Trophoblast cell (in vitro differentiated cells and primary cell): Measurements from ENCODE around the gene IFITM5.
"Not testable (repeated sequence)": the region's sequence is repeated elsewhere in the genome, so short reads cannot be mapped to it uniquely, and the experiment has no call there.

ENCODE experiments used
- DNase-seq, 2 donors: peaks; one replicate each; pipeline ENCODE4 v3.0.0-alpha.2; 2016
- H2AFZ ChIP-seq: 2 replicates; pipeline ENCODE4 v1.6.1; 2013; ENCODE audit warnings: low read length, moderate library complexity, mild to moderate bottlenecking; ENCODE audit not compliant: insufficient read depth, poor library complexity
- H2AK5ac ChIP-seq: 2 replicates; pipeline ENCODE4 v1.6.1; 2013; ENCODE audit warnings: mild to moderate bottlenecking, low read length
- H2BK120ac ChIP-seq: 2 replicates; pipeline ENCODE4 v1.6.1; 2013; ENCODE audit warnings: low read length, mild to moderate bottlenecking, moderate library complexity; ENCODE audit not compliant: insufficient read depth, poor library complexity
- H2BK12ac ChIP-seq: 2 replicates; pipeline ENCODE4 v1.6.1; 2013; ENCODE audit warnings: mild to moderate bottlenecking, low read length, moderate library complexity
- H2BK5ac ChIP-seq: 2 replicates; pipeline ENCODE4 v1.6.1; 2013; ENCODE audit warnings: low read length, low read depth, moderate library complexity, mild to moderate bottlenecking; ENCODE audit not compliant: poor library complexity
- H3K14ac ChIP-seq: 2 replicates; pipeline ENCODE4 v1.6.1; 2013; ENCODE audit warnings: mild to moderate bottlenecking, low read length
- H3K18ac ChIP-seq: 2 replicates; pipeline ENCODE4 v1.6.1; 2013; ENCODE audit warnings: mild to moderate bottlenecking, low read length
- H3K23ac ChIP-seq: 2 replicates; pipeline ENCODE4 v1.6.1; 2013; ENCODE audit warnings: low read length
- H3K27ac ChIP-seq: 2 replicates; pipeline ENCODE4 v1.5.1; 2013; ENCODE audit warnings: low read depth, mild to moderate bottlenecking, inconsistent platforms, low read length, moderate library complexity
- H3K27me3 ChIP-seq: 2 replicates; pipeline ENCODE4 v1.6.1; 2013; ENCODE audit warnings: inconsistent platforms, mild to moderate bottlenecking, low read length, moderate library complexity; ENCODE audit not compliant: insufficient read depth
- H3K36me3 ChIP-seq, 2 experiments: 1 replicate in 1 of 2; 2 replicates in 1 of 2; pipeline ENCODE4 v1.6.1; 2013; ENCODE audit warnings: low read length in 2 of 2, mild to moderate bottlenecking in 2 of 2, moderate library complexity in 1 of 2; ENCODE audit not compliant: insufficient read depth in 2 of 2, control insufficient read depth in 1 of 2
- H3K4ac ChIP-seq: 2 replicates; pipeline ENCODE4 v1.6.1; 2013; ENCODE audit warnings: low read depth, mild to moderate bottlenecking, low read length, moderate library complexity
- H3K4me1 ChIP-seq, 2 experiments: 1 replicate in 1 of 2; 2 replicates in 1 of 2; pipeline ENCODE4 v1.6.1; 2013; ENCODE audit warnings: low read length in 2 of 2, mild to moderate bottlenecking in 2 of 2, moderate library complexity in 1 of 2; ENCODE audit not compliant: insufficient read depth in 2 of 2, control insufficient read depth in 1 of 2
- H3K4me2 ChIP-seq: 2 replicates; pipeline ENCODE4 v1.6.1; 2013; ENCODE audit warnings: inconsistent platforms, mild to moderate bottlenecking, low read length, moderate library complexity
- H3K4me3 ChIP-seq: 2 replicates; pipeline ENCODE4 v1.5.1; 2013; ENCODE audit warnings: mild to moderate bottlenecking, low read depth, low read length, inconsistent platforms
- H3K79me1 ChIP-seq: one replicate; pipeline ENCODE4 v1.6.1; 2013; ENCODE audit warnings: low read length
- H3K79me2 ChIP-seq: 2 replicates; pipeline ENCODE4 v1.6.1; 2013; ENCODE audit warnings: low read length, mild to moderate bottlenecking; ENCODE audit not compliant: control insufficient read depth, insufficient read depth, poor library complexity
- H3K9ac ChIP-seq: 2 replicates; pipeline ENCODE4 v1.6.1; 2013; ENCODE audit warnings: mild to moderate bottlenecking, low read length
- H3K9me3 ChIP-seq: 2 replicates; pipeline ENCODE4 v1.6.1; 2013; ENCODE audit warnings: low read depth, mild to moderate bottlenecking, control low read depth, inconsistent platforms, low read length; ENCODE audit not compliant: insufficient read depth
- H4K12ac ChIP-seq: 2 replicates; pipeline ENCODE4 v1.6.1; 2013; ENCODE audit warnings: low read depth, mild to moderate bottlenecking, low read length, moderate library complexity
- H4K8ac ChIP-seq: 2 replicates; pipeline ENCODE4 v1.6.1; 2013; ENCODE audit warnings: low read depth, mild to moderate bottlenecking, low read length, moderate library complexity
- H4K91ac ChIP-seq: one replicate; pipeline ENCODE4 v1.6.1; 2013; ENCODE audit warnings: low read depth, mild to moderate bottlenecking, low read length, moderate library complexity
- WGBS: extraction: QIAGEN DNeasy Blood & Tissue Kit; methylation state at CpG from one replicate; pipeline ENCODE4 v1.1.7; 2013; ENCODE audit warnings: missing lambda C conversion rate; ENCODE audit not compliant: insufficient read length, insufficient coverage; ENCODE audit errors: extremely low coverage; 5-methylcytosine and 5-hydroxymethylcytosine counted together

Gene IFITM5

DNA sequence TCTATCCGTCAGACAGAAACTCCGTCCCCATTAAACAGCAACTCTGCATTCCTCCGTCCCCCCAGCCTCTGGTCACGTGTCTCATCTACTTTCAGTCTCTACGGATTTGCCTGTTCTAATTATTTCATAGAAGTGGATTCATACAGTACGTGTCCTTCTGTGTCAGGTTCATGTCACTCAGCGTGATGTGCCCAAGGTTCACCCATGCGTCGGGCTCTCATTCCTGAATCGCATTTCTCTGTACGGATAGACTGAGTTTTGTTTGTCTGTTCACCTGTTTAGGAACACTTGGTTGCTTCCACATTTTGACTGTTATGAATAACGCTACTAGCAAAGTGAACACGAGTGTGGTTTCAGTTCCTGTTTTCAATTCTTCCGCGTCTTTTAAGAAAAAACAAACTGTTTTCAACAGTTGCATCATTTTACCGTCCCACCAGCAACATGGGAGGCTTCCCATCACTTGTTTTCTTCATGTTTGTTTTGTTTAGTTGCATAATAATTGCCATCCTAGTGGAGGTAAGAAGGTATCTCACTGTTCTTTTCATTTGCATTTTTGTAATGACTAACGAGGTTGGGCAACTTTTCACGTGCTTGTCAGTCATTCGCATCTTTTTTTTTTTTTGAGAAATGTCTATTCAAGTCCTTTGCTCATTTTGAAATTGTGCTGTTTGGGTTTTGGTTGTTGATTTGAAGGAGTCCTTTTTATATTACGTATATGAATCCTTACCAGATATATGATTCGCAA, 30.0 kb downstream of the IFITM5 start:
- Histone ChIP-seq H3K4me3 (no peak overlapping the region), H3K9me3 (no peaks in the 10 kb centered on the region), H3K23ac (no peak overlapping the region), H3K36me3 (no peaks in the 10 kb centered on the region), H3K18ac (no peak overlapping the region), H4K91ac (no peak overlapping the region), H3K27me3 (no peaks in the 10 kb centered on the region), H4K8ac (no peak overlapping the region), H2AK5ac (no peak overlapping the region), H3K4me2 (no peak overlapping the region), H4K12ac (no peak overlapping the region), H3K27ac (no peak overlapping the region), H3K4ac (no peak overlapping the region), H3K14ac (no peak overlapping the region), H2AFZ (no peak overlapping the region), H2BK12ac (no peak overlapping the region), H3K4me1 (peaks cover 0 to 2% of the 10 kb centered on the region in 2 experiments), H3K79me2 (no peaks in the 10 kb centered on the region), H2BK120ac (no peak overlapping the region), H2BK5ac (no peak overlapping the region), H3K9ac (no peak overlapping the region), H3K79me1 (peaks cover 2% of the 10 kb centered on the region)
- DNase-seq: peak; percentile 58 to 91
- WGBS: no CpG with 5 or more reads among the region's 21 CpGs

DNA sequence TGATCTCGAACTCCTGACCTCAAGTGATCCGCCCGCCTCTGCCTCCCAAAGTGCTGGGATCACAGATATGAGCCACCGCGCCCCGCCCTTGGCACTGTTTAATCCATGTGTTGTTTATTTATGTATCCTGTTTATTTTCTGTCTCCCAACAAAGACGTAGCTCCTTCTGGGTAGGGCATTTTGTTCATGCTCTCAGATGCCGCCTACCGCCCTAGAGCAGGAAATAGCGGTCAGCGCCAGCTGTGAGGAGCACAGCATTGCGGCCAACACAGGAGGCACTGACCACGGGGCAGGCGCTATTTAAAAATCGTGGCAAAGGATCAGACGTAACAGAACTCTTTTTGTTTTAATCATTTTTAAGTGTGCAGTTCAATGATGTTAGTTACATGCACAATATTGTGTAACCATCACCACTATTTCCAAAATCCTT, 30.6 kb downstream of the IFITM5 start:
- not testable (repeated sequence) for H3K4me3 ChIP-seq, H2AK5ac ChIP-seq, H3K36me3 ChIP-seq, H3K79me1 ChIP-seq, H4K12ac ChIP-seq, H4K8ac ChIP-seq, H3K18ac ChIP-seq, H3K27ac ChIP-seq, H3K4ac ChIP-seq, H2BK120ac ChIP-seq, H3K4me1 ChIP-seq, H3K14ac ChIP-seq, H3K9me3 ChIP-seq, H3K27me3 ChIP-seq, H2BK5ac ChIP-seq, H3K9ac ChIP-seq, H2BK12ac ChIP-seq, H3K79me2 ChIP-seq, H3K4me2 ChIP-seq, H2AFZ ChIP-seq, H3K23ac ChIP-seq, H4K91ac ChIP-seq
- peak in 1 of 2 donors; percentile 20 for DNase-seq
- no CpG with 5 or more reads among the region's 16 CpGs for WGBS

DNA sequence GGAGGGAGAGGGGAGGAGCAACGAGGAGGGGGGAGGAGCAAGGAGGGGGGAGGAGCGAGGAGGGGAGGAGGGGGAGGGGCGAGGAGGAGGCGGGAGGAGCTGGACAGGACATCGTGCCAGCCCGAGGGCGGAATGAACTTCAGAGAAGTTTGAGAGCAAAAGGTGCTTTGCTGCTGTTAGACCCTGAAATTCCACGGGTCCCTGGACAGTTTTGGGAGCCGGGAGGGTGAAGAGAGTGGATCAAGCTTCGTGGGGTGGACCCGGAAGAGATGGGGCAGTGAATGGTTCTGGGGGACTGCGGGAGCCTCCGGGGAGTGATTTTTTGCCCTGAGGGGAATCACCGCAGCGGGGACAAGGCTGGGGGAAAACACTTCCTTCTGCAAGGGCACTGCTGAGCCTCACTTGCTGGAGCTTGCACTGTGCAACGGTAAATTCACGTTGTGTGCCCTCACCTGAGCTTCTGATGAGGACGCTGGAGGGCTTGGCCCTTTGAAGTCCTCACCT, 31.8 kb downstream of the IFITM5 start:
- Histone ChIP-seq H2BK5ac (no peak overlapping the region), H3K9ac (no peak overlapping the region), H3K4me1 (peaks cover 0 to 2% of the 10 kb centered on the region in 2 experiments), H2BK120ac (no peak overlapping the region), H3K4me2 (no peak overlapping the region), H3K9me3 (no peaks in the 10 kb centered on the region), H2AK5ac (no peak overlapping the region), H3K4me3 (no peak overlapping the region), H3K27ac (no peak overlapping the region), H2AFZ (no peak overlapping the region), H3K18ac (no peak overlapping the region), H3K79me1 (peaks cover 2% of the 10 kb centered on the region), H4K91ac (no peak overlapping the region), H2BK12ac (no peak overlapping the region), H3K27me3 (no peaks in the 10 kb centered on the region), H3K36me3 (no peaks in the 10 kb centered on the region), H3K23ac (no peak overlapping the region), H4K12ac (no peak overlapping the region), H3K79me2 (no peaks in the 10 kb centered on the region), H3K4ac (no peak overlapping the region), H4K8ac (no peak overlapping the region), H3K14ac (no peak overlapping the region)
- no CpG with 5 or more reads among the region's 18 CpGs for WGBS
- DNase-seq: peak; percentile 40 to 62

DNA sequence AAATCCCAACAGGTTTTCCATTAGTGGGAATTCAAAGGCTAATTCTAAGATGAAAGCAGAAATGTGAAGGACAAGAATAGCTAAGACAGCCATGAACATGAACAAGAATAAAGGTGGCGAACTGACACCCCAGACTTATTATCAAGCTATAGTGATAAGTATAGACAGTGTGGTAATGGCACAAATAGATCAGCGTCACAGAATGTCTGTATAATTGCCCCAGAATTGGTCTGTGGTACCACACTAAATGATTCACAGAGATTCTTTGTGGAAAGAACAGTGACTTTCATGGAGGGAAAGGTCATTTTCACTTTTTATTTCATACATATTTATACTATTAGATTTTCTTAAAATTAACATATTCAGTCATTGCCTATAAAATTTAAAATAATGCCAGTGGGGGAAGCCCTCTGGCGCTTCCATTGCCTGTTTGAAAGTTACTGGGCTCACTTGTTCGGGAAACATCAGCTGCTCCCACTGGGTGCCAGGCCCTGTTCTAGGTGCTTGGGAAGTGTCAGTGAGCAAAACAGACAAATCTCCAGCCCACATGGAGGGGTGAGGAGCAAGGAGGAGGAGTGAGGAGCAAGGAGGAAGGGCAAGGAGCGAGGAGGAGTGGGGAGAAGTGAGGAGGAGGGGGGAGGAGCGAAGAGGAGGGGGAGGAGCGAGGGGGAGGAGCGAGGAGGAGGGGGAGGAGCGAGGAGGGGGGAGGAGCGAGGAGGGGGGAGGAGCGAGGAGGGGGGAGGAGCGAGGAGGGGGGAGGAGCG, 32.5 kb downstream of the IFITM5 start:
- H3K4me3 ChIP-seq: no peak overlapping the region
- peaks cover 2% of the 10 kb centered on the region for H3K79me1 ChIP-seq
- H4K8ac ChIP-seq: no peak overlapping the region
- peaks cover 0 to 2% of the 10 kb centered on the region in 2 experiments for H3K4me1 ChIP-seq
- no peak overlapping the region for H3K9ac ChIP-seq
- no peak overlapping the region for H4K91ac ChIP-seq
- H3K27ac ChIP-seq: no peak overlapping the region
- no peak overlapping the region for H2BK120ac ChIP-seq
- no peak overlapping the region for H3K18ac ChIP-seq
- no peaks in the 10 kb centered on the region for H3K79me2 ChIP-seq
- no peak overlapping the region for H3K4ac ChIP-seq
- peak; percentile 11 to 45 for DNase-seq
- H3K27me3 ChIP-seq: no peaks in the 10 kb centered on the region
- H2BK5ac ChIP-seq: no peak overlapping the region
- no peak overlapping the region for H2AFZ ChIP-seq
- no peak overlapping the region for H3K14ac ChIP-seq
- WGBS: no CpG with 5 or more reads among the region's 13 CpGs
- H3K36me3 ChIP-seq: no peaks in the 10 kb centered on the region
- no peak overlapping the region for H3K23ac ChIP-seq
- H2AK5ac ChIP-seq: no peak overlapping the region
- no peak overlapping the region for H2BK12ac ChIP-seq
- no peak overlapping the region for H3K4me2 ChIP-seq
- H4K12ac ChIP-seq: no peak overlapping the region
- H3K9me3 ChIP-seq: peaks cover 2% of the 10 kb centered on the region
